ENCODE measurements around the gene NDFIP2. TPM values are rescaled to one million over a fixed set of nuclear protein-coding genes. Genes with fewer than 3 reads are reported as not detected.

The NDFIP2 gene
- polyA plus RNA-seq, 1 donor (not counting 4 experiments of a cell fraction or from before 2014, with no cell fraction given) = 244 TPM

DNA sequence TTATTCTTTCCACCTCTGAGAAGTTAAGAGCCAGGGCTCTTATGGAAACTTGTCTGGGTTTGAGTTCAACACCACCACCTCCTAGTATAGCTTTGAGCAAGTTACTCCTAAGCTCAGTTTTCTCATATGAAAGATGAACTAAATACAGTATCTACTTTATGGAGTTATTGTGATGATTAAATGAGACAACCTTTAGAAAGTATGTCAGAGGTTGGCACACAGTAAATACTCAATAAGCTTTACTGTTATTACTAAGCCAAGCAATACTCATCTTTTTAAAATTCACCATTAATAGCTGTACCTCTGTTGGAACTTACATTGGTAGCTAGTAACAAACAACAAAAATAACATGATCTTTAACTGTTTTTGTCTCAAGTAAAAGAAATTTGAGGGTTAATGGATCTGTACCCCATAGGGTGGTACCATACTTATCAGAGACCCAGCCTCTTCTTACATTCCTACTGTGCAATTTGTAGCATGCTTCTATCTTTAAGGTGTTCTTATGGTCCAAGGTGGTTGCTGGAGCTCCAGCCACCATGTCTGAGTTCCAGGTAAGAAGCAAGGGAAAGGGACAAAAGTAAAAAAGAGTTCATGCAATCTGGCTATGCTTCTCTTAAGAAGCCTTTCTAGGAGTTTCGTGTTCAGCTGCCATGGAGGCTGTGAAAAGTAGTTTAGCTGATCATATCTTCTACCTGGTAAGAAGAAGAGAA lies 24.1 kb upstream of the NDFIP2 start:
- peaks cover 16% of the 10 kb centered on the region for H3K4me1 ChIP-seq (ENCODE audit: control insufficient read depth, extremely low read depth, insufficient read depth, low read length)
- H2AFZ ChIP-seq (ENCODE audit: control insufficient read depth, low read length) = no peak overlapping the region
- H3K9me3 ChIP-seq (ENCODE audit: control insufficient read depth, low read depth, low read length) = no peaks in the 10 kb centered on the region
- dilution Hi-C loops (cut with MboI; ENCODE audit: extremely low pct_ligation_motif_present, low sequenced_read_pairs) = no loop called here
- no peaks in the 10 kb centered on the region for H3K36me3 ChIP-seq (ENCODE audit: control insufficient read depth in 2 of 2, extremely low read depth in 1 of 2, insufficient read depth in 2 of 2, low read length in 2 of 2)
- H3K79me2 ChIP-seq (ENCODE audit: control insufficient read depth, insufficient read depth, low read length) = no peaks in the 10 kb centered on the region
- DNase-seq (ENCODE audit: low read depth, low spot score) (no peak), FAIRE-seq (no peak)
- H3K9ac ChIP-seq (ENCODE audit: control insufficient read depth, extremely low read depth, insufficient read depth, low read length) = no peak overlapping the region
- no peak for TF ChIP-seq EZH2 (IDR thresholded peaks at IDR 0.05; ENCODE audit: low read length)
- TF ChIP-seq, protein P1, sequence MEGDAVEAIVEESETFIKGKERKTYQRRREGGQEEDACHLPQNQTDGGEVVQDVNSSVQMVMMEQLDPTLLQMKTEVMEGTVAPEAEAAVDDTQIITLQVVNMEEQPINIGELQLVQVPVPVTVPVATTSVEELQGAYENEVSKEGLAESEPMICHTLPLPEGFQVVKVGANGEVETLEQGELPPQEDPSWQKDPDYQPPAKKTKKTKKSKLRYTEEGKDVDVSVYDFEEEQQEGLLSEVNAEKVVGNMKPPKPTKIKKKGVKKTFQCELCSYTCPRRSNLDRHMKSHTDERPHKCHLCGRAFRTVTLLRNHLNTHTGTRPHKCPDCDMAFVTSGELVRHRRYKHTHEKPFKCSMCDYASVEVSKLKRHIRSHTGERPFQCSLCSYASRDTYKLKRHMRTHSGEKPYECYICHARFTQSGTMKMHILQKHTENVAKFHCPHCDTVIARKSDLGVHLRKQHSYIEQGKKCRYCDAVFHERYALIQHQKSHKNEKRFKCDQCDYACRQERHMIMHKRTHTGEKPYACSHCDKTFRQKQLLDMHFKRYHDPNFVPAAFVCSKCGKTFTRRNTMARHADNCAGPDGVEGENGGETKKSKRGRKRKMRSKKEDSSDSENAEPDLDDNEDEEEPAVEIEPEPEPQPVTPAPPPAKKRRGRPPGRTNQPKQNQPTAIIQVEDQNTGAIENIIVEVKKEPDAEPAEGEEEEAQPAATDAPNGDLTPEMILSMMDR (optimal IDR thresholded peaks at IDR 0.05 in 1 of 3, IDR thresholded peaks at IDR 0.05 in 1 of 3, conservative IDR thresholded peaks at IDR 0.05 in 1 of 3; ENCODE audit: extremely low read depth in 1 of 3, insufficient read depth in 2 of 3, low read length in 3 of 3) = no peak
- H3K9me1 ChIP-seq (ENCODE audit: control insufficient read depth, extremely low read depth, insufficient read depth, low read length) = peaks cover 2% of the 10 kb centered on the region
- H3K27ac ChIP-seq (ENCODE audit: control insufficient read depth, insufficient read depth, low read length) = no peak overlapping the region
- H3K27me3 ChIP-seq (ENCODE audit: control insufficient read depth, extremely low read depth, insufficient read depth, low read length) = no peaks in the 10 kb centered on the region
- no peak overlapping the region for H3K4me3 ChIP-seq (ENCODE audit: control insufficient read depth in 2 of 3, extremely low read depth in 1 of 3, insufficient read depth in 2 of 3, low read depth in 1 of 3, low read length in 3 of 3)
- no peak overlapping the region for H3K4me2 ChIP-seq (ENCODE audit: control insufficient read depth, extremely low read depth, insufficient read depth, low read depth, low read length)
- no peaks in the 10 kb centered on the region for H4K20me1 ChIP-seq (ENCODE audit: control insufficient read depth, extremely low read depth, insufficient read depth, low read length)

DNA sequence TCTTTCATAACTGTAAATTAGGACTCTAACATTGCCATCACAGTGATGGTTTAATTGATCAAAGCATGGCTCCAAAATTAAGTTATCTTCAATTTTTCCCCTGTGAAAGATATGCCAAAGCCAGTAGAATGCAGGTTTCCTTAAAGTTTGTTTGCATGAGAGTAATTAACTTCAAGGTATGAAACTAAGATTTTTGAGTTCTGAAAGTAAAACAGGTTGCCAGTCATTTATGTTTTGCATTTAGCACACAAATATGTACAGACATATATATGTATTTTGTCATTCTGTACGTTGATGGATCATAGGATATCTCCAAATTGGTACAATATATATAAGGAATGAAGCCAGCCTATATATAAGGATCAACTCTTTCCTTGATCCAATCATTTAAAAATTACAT lies 23.6 kb upstream of the NDFIP2 start:
- H3K27ac ChIP-seq (ENCODE audit: control insufficient read depth, insufficient read depth, low read length) = no peak overlapping the region
- peaks cover 13% of the 10 kb centered on the region for H3K4me1 ChIP-seq (ENCODE audit: control insufficient read depth, extremely low read depth, insufficient read depth, low read length)
- no peak overlapping the region for H2AFZ ChIP-seq (ENCODE audit: control insufficient read depth, low read length)
- no peaks in the 10 kb centered on the region for H3K27me3 ChIP-seq (ENCODE audit: control insufficient read depth, extremely low read depth, insufficient read depth, low read length)
- TF ChIP-seq, protein P1 (optimal IDR thresholded peaks at IDR 0.05 in 1 of 3, IDR thresholded peaks at IDR 0.05 in 1 of 3, conservative IDR thresholded peaks at IDR 0.05 in 1 of 3; ENCODE audit: extremely low read depth in 1 of 3, insufficient read depth in 2 of 3, low read length in 3 of 3) = no peak
- no peak for TF ChIP-seq EZH2 (IDR thresholded peaks at IDR 0.05; ENCODE audit: low read length)
- H3K9ac ChIP-seq (ENCODE audit: control insufficient read depth, extremely low read depth, insufficient read depth, low read length) = no peak overlapping the region
- no peaks in the 10 kb centered on the region for H4K20me1 ChIP-seq (ENCODE audit: control insufficient read depth, extremely low read depth, insufficient read depth, low read length)
- H3K4me2 ChIP-seq (ENCODE audit: control insufficient read depth, extremely low read depth, insufficient read depth, low read depth, low read length) = no peak overlapping the region
- no peaks in the 10 kb centered on the region for H3K9me3 ChIP-seq (ENCODE audit: control insufficient read depth, low read depth, low read length)
- H3K79me2 ChIP-seq (ENCODE audit: control insufficient read depth, insufficient read depth, low read length) = no peaks in the 10 kb centered on the region
- no peak for FAIRE-seq
- H3K9me1 ChIP-seq (ENCODE audit: control insufficient read depth, extremely low read depth, insufficient read depth, low read length) = peaks cover 2% of the 10 kb centered on the region
- no peaks in the 10 kb centered on the region for H3K36me3 ChIP-seq (ENCODE audit: control insufficient read depth in 2 of 2, extremely low read depth in 1 of 2, insufficient read depth in 2 of 2, low read length in 2 of 2)
- H3K4me3 ChIP-seq (ENCODE audit: control insufficient read depth in 2 of 3, extremely low read depth in 1 of 3, insufficient read depth in 2 of 3, low read depth in 1 of 3, low read length in 3 of 3) = no peak overlapping the region
- no peak for DNase-seq (ENCODE audit: low read depth, low spot score)
- dilution Hi-C loops (cut with MboI; ENCODE audit: extremely low pct_ligation_motif_present, low sequenced_read_pairs) = no loop called here
